TTC549 (cell line): Measurements from ENCODE around the gene ZNF611.
"Not testable (repeated sequence)": the region's sequence is repeated elsewhere in the genome, so short reads cannot be mapped to it uniquely, and the experiment has no call there.

ENCODE experiments used
- FAIRE-seq: peaks from 2 replicates; lab custom pipeline; 2012; peaks lifted over from hg19 to GRCh38; lab: Jason Lieb, UNC

The ZNF611 gene

DNA sequence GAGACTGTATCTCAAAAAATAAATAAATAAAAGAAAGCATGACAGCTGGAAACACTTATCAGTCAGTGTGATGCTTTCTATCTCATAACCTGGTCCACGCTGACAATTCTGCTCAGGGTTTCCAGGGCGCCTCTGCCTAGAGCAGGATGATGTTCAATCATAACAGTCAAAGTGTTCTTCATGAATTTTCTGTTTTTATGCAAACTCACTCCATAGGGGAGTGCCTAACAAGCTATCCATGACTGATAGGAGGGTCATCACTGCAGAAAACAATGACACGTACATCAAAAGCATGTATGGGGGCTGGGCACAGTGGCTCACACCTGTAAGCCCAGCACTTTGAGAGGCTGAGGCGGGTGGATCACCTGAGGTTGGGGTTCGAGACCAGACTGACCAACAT is 55.2 kb downstream of the ZNF611 start:
- no peak for FAIRE-seq

DNA sequence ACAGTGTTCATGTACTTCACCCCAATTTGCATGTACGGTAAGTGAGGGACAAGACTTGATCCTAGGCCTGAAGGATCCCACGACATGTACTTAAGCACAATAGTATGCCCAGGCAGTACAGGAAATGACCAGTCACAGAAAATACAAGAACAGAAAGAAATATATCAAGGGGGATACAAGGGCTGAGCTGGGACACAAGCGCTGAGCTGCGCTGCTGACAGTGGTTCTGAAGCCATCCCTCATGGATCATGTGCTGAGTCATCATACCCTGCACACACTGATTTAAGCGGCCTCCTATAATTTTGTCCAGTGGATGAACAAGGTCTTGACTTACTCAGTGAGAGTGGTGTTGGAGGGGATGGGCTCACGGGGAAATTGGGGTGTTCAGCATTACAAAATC is 59.6 kb downstream of the ZNF611 start:
- not testable (repeated sequence) for FAIRE-seq

DNA sequence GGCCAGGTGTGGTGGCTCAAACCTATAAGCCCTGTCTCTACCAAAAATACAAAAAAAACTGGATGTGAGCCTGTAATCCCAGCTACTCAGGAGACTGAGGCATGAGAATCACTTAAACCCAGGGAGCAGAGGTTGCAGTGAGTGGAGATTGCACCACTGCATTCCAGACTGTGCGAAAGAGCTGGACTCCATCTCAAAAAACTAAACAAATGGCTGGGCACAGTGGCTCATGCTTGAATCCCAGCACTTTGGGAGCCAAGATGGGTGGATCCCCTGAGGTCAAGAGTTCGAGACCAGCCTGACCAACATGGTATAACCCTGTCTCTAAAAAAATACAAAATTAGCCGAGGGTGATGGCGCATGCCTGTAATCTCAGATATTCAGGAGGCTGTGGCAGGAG is 61.8 kb downstream of the ZNF611 start:
- FAIRE-seq = no peak

DNA sequence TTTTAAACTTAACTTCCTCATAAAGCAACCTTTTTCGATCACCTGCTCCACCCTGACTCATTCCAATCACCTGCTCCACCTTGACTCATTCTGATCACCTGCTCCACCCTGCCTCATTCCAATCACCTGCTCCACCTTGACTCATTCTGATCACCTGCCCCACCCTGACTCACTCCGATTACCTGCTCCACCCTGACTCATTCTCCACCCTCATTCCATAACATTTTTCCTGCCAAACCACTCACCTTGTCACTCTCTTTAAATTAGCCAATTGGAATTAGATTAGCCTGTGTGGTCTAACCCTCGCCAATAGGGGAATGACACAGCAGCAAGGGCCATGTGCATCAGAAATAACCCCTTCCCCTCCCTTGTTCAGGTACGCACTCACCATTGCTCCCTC is 64.8 kb downstream of the ZNF611 start:
- FAIRE-seq = no peak

DNA sequence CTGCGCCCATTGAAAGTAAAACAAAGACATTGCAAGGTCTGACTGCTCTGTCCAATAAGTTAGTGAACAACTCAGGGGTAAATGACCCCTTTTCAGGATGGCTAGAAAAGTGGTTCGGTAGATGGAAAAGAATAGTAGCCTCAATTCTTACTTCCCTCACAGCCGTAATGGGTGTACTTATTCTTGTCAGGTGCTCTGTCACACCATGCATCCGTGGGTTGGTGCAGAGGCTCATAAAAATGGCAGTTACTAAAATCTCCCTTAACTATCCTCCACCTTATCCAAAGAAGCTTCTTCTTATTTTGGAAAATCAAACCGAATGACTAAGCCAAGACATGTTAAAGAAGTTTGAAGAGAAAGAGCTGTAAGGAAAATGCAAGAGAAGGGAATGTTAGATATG is 65.3 kb downstream of the ZNF611 start:
- no peak for FAIRE-seq

DNA sequence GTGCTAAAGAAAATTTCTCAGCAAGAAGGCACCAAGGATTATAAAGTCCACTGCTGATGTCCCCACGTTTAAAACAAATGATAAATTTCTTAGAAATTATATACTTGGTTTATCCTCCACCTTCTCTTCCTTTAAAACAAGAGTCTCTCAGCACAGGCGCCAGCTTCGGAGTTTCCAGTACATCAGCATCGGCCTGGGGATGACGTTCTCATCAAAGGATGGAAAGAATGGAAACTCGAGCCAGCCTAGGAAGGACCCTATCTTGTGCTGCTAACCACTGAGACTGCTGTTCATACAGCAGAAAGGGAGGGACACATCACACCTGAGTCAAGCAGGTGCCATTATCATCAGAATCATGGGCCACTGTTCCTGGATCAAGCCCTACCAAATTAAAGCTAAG is 66.9 kb downstream of the ZNF611 start:
- no peak for FAIRE-seq

DNA sequence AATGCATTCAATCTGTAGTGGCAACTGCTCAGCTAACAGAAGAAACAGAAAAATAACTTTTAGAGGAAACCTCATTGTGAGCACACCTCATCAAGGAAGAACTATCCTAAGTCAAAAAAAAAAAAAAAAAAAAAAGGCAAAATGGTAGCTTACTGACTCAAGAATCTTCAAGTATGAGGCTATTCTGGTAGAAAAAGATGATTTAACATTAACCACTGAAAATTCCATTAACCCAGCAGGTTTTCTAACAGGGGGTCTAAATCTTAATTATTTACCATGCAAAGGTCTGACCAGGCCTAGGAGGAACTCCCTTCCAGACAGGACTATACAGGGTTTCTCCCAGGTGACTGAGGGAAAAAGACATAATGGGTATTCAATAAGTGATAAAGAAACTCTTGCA is 68.3 kb downstream of the ZNF611 start:
- no peak for FAIRE-seq

DNA sequence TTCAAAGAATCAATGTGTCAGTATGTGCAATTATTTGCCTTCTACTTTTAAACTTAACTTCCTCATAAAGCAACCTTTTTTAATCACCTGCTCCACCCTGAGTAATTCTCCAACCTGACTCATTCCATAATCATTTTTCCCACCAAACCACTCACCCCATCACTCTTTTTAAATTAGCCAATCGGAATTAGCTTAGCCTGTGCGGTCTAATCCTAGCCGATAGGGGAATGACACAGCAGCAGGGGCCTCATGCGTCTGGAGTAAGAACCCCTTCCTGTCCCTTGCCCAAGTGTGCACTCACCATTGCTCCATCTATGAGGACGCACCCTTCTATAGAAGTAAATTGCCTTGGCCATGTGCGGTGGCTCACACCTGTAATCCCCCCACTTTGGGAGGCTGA is 69.3 kb downstream of the ZNF611 start:
- no peak for FAIRE-seq

DNA sequence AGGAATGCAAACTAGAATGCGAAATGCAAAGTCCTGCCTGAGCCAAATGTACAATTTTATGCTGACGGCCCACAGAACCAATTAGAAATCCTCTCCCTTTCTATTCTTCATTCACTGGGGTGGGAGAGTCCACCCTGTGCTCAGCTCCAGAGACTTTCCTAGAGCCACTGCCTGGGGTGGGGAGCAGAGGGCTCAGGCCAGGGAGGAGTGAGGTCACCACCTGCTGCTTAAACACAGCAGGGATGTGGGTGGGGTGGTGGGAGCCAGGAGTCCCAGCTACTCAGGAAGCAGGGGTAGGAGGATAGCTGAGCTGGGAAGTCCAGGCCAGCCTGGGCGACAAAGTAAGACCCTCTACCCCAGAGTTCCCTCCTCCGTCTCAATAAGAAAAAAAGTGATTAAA is 69.8 kb downstream of the ZNF611 start:
- no peak for FAIRE-seq

DNA sequence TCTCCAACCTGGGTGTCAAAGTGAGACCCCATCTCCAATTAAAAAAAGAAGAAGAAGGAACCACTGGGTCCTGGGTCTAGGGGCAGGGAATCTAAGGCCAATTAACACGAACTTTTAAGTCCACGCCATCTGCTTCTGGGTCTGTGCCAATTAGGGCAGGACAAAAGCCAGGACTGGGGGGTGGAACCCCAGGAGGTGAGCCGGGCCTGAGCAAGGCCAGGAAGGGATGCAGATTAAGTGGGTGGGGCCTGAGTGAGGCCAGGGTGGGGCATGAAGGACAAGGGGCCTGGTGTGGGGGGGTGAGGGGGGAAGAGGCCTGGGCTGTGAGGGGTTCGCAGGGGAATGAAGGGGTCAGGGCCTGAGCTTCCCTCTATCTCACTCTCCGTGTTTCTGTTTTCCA is 70.4 kb downstream of the ZNF611 start:
- FAIRE-seq = no peak

DNA sequence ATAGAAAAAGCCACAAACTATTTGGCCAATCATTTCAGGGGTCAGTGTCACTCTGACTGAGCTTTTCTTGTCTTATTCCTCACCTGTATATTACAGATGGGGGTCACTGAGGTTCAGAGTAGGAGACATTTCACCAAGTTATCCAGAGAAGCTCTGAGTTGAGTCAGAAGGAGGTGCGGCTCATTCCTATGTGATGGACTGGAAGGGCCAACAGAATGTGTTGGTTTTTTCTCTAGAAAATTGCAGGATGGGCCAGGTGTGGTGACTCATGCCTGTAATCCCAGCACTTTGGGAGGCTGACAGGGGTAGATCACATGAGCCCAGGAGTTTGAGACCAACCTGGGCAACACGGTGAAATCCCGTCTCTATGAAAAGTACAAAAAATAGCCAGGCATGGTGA is 72.2 kb downstream of the ZNF611 start:
- no peak for FAIRE-seq

DNA sequence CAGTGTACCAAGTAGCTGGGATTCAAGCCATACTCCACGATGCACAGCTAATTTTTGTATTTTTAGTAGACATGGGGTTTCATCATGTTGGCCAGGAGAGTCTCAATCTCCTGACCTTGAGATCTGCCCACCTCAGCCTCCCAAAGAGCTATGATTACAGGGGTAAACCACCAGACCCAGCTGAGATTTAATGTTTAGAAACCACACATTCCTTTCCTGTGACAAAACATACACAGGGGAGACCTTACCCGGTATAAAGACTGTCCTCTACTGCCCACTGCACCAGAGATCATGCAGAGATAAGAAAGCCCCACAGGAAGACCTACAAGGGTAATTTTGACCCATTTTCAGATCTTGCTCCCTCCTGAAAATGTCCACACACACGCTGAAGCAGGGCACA is 73.9 kb downstream of the ZNF611 start:
- no peak for FAIRE-seq

DNA sequence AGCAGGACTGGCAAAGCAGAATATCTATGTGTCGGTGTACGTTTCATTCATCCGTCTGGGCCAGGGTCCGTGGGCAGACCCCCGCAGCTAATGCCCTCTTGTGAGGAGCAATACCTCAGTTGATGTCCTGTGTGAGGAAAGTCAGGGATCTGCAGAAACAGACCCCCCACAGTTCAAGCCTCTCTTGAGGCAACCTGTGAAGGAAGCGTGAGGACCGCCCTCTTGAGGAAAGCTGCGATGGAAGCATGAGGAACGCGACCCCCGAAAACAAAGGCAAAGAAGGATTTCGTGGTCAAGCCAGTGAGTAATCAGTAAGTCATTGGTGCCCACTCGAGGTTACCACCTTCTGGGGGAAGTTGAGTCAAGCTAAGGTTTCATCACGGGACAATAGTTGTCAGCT is 75.8 kb downstream of the ZNF611 start:
- FAIRE-seq = no peak

DNA sequence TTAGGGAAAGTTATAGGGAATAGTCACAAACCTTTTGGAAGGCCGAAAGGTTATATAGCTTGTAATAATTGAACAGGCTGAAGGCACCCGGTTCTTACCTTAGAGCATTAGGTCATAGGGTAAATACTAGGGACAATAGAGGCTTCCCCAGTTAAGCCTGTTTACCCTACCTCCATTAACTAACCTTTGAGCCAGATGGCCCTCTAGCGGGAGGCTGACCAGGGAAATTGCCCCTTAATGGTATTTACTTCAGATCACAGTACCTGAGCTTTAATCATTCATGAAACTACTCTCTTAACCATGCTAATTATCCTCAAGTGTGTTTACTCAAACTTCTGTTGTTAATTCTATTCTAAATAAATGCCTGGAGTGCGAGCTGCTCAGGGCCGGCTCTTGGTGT is 76.2 kb downstream of the ZNF611 start:
- FAIRE-seq = no peak

DNA sequence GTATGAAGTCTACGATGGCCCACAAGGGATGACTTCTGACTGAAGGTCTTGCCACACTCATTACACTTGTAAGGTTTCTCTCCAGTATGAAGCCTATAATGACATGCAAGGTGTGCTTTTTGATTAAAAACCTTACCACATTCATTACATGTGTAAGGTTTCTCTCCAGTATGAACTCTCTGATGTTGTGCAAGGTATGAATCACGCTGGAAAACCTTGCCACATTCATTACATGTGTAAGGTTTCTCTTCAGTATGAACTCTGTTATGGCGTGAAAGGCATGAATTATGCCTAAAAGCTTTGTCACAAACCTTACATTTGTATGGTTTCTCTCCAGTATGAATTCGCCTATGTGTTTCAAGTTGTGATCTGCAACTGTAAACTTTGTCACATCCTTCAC is 81.7 kb downstream of the ZNF611 start:
- FAIRE-seq = no peak
